Measurements from ENCODE around the gene CREB5.
"Not testable (repeated sequence)": the region's sequence is repeated elsewhere in the genome, so short reads cannot be mapped to it uniquely, and the experiment has no call there.

Gene CREB5

GRCh38 chr7:28587211-28587610, 174.9 kb downstream of the CREB5 start:
- FAIRE-seq, result no peak

- FAIRE-seq, result no peak
These were observed 176.3 kb downstream of the CREB5 start for GRCh38 chr7:28588602-28589001.

GRCh38 chr7:28591041-28591674, 178.8 kb downstream of the CREB5 start:
- no peak for FAIRE-seq

- no peak for FAIRE-seq
These were observed 179.5 kb downstream of the CREB5 start for GRCh38 chr7:28591725-28592349.

GRCh38 chr7:28592861-28593260, 180.5 kb downstream of the CREB5 start:
- FAIRE-seq, result no peak

- no peak for FAIRE-seq
These were observed 182.8 kb downstream of the CREB5 start for GRCh38 chr7:28595076-28595475.

- FAIRE-seq, result no peak
These were observed 183.5 kb downstream of the CREB5 start for GRCh38 chr7:28595801-28596200.

- FAIRE-seq, result no peak
These were observed 184.1 kb downstream of the CREB5 start for GRCh38 chr7:28596245-28596935.

- FAIRE-seq, result no peak
These were observed 185.0 kb downstream of the CREB5 start for GRCh38 chr7:28597284-28597683.

- FAIRE-seq, result not testable (repeated sequence)
These were observed 185.7 kb downstream of the CREB5 start for GRCh38 chr7:28598037-28598436.

- FAIRE-seq, result no peak
These were observed 186.3 kb downstream of the CREB5 start for GRCh38 chr7:28598586-28598985.

GRCh38 chr7:28599411-28599810, 187.1 kb downstream of the CREB5 start:
- FAIRE-seq, result no peak

GRCh38 chr7:28602282-28602681, 190.0 kb downstream of the CREB5 start:
- FAIRE-seq, result no peak

- no peak for FAIRE-seq
These were observed 193.2 kb downstream of the CREB5 start for GRCh38 chr7:28605427-28606085.

- FAIRE-seq, result no peak
These were observed 194.1 kb downstream of the CREB5 start for GRCh38 chr7:28606421-28606820.

- FAIRE-seq, result no peak
These were observed 195.5 kb downstream of the CREB5 start for GRCh38 chr7:28607855-28608193.

GRCh38 chr7:28608237-28608656, 195.9 kb downstream of the CREB5 start:
- FAIRE-seq, result no peak

GRCh38 chr7:28608731-28609130, 196.4 kb downstream of the CREB5 start:
- no peak for FAIRE-seq

- no peak for FAIRE-seq
These were observed 197.3 kb downstream of the CREB5 start for GRCh38 chr7:28609608-28610007.

- FAIRE-seq, result not testable (repeated sequence)
These were observed 199.1 kb downstream of the CREB5 start for GRCh38 chr7:28611399-28611897.

GRCh38 chr7:28613262-28613661, 200.9 kb downstream of the CREB5 start:
- no peak for FAIRE-seq

- FAIRE-seq, result no peak
These were observed 202.8 kb downstream of the CREB5 start for GRCh38 chr7:28615091-28615490.

- FAIRE-seq, result no peak
These were observed 205.1 kb downstream of the CREB5 start for GRCh38 chr7:28617308-28617880.

All from colon (tissue), 2 donors.